ENCODE data around the gene YWHAG. TPM values are rescaled to one million over a fixed set of nuclear protein-coding genes. Genes with fewer than 3 reads are reported as not detected.
A peak's percentile ranks its signal among the peaks of the same experiment; 100 is the strongest.
"Not testable (repeated sequence)": the region's sequence is repeated elsewhere in the genome, so short reads cannot be mapped to it uniquely, and the experiment has no call there.

Gene YWHAG
- total RNA-seq, 4 donors from 2014 or later = 49.8 to 86.2 (median 70.3) TPM

GRCh38 chr7:76395965-76396726 is 37.4 kb upstream of the YWHAG start:
- no peak for TF ChIP-seq EP300 (IDR thresholded peaks at IDR 0.05)
- no peak for TF ChIP-seq POLR2AphosphoS5 (IDR thresholded peaks at IDR 0.05)
- H3K4me3 ChIP-seq = no peak overlapping the region
- H3K9me3 ChIP-seq = no peaks in the 10 kb centered on the region
- H3K4me1 ChIP-seq = peaks cover 0 to 31% (median 8%) of the 10 kb centered on the region in 3 donors
- no peak for ATAC-seq
- no peak overlapping the region for H3K27ac ChIP-seq
- no peaks in the 10 kb centered on the region for H3K27me3 ChIP-seq
- WGBS, 2 donors (ENCODE audit: low coverage in 1 of 2) = 59 to 63% methylated on average over 9 of the region's 13 CpGs
- H3K36me3 ChIP-seq = no peaks in the 10 kb centered on the region

GRCh38 chr7:76395605-76395964 is 36.8 kb upstream of the YWHAG start:
- not testable (repeated sequence) for H3K4me3 ChIP-seq, H3K27ac ChIP-seq, H3K9me3 ChIP-seq, ATAC-seq, H3K36me3 ChIP-seq, H3K27me3 ChIP-seq
- WGBS, 2 donors (ENCODE audit: low coverage in 1 of 2) = 84 to 100% methylated on average over 3 to 6 of the region's 11 CpGs
- H3K4me1 ChIP-seq = peaks cover 0 to 31% (median 8%) of the 10 kb centered on the region in 3 donors

- TF ChIP-seq POLR2AphosphoS5 (IDR thresholded peaks at IDR 0.05) (no peak), EP300 (IDR thresholded peaks at IDR 0.05) (no peak), POLR2A (IDR thresholded peaks at IDR 0.05) (no peak)
- TF ChIP-seq, protein P1, sequence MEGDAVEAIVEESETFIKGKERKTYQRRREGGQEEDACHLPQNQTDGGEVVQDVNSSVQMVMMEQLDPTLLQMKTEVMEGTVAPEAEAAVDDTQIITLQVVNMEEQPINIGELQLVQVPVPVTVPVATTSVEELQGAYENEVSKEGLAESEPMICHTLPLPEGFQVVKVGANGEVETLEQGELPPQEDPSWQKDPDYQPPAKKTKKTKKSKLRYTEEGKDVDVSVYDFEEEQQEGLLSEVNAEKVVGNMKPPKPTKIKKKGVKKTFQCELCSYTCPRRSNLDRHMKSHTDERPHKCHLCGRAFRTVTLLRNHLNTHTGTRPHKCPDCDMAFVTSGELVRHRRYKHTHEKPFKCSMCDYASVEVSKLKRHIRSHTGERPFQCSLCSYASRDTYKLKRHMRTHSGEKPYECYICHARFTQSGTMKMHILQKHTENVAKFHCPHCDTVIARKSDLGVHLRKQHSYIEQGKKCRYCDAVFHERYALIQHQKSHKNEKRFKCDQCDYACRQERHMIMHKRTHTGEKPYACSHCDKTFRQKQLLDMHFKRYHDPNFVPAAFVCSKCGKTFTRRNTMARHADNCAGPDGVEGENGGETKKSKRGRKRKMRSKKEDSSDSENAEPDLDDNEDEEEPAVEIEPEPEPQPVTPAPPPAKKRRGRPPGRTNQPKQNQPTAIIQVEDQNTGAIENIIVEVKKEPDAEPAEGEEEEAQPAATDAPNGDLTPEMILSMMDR (IDR thresholded peaks at IDR 0.05) = no peak
- Histone ChIP-seq H3K36me3 (no peaks in the 10 kb centered on the region), H3K4me3 (no peak overlapping the region), H3K27me3 (no peaks in the 10 kb centered on the region), H3K9me3 (no peaks in the 10 kb centered on the region), H3K4me1 (peaks cover 0 to 31% (median 8%) of the 10 kb centered on the region in 3 donors), H3K27ac (no peak overlapping the region)
- no peak for ATAC-seq
- WGBS, 2 donors (ENCODE audit: low coverage in 1 of 2) = 79 to 100% methylated on average over 2 to 3 of the region's 9 CpGs
These were observed 36.2 kb upstream of the YWHAG start for GRCh38 chr7:76394957-76395356.

- TF ChIP-seq, protein P1 (IDR thresholded peaks at IDR 0.05) = peak in 3 of 4 experiments; percentile 7 to 18 (median 16)
- peak; percentile 84 for TF ChIP-seq POLR2AphosphoS5 (IDR thresholded peaks at IDR 0.05)
- TF ChIP-seq POLR2A (IDR thresholded peaks at IDR 0.05) = peak; percentile 91
- no peak for TF ChIP-seq EP300 (IDR thresholded peaks at IDR 0.05)
- peak; percentile 94 for ATAC-seq
- WGBS, 2 donors (ENCODE audit: low coverage in 1 of 2) = 0% methylated on average over 8 of the region's 99 CpGs; no CpG with 5 or more reads in 1 of the 2 donors
- H3K27ac ChIP-seq = peak overlapping the region; percentile 69 to 91 (median 90)
- peaks cover 0 to 41% (median 8%) of the 10 kb centered on the region in 3 donors for H3K4me1 ChIP-seq
- H3K4me3 ChIP-seq = peak overlapping the region; percentile 47 to 82
- H3K9me3 ChIP-seq = no peaks in the 10 kb centered on the region
- H3K36me3 ChIP-seq = no peaks in the 10 kb centered on the region
- H3K27me3 ChIP-seq = no peaks in the 10 kb centered on the region
These were observed 34.6 kb upstream of the YWHAG start for GRCh38 chr7:76393116-76394031.

DNA sequence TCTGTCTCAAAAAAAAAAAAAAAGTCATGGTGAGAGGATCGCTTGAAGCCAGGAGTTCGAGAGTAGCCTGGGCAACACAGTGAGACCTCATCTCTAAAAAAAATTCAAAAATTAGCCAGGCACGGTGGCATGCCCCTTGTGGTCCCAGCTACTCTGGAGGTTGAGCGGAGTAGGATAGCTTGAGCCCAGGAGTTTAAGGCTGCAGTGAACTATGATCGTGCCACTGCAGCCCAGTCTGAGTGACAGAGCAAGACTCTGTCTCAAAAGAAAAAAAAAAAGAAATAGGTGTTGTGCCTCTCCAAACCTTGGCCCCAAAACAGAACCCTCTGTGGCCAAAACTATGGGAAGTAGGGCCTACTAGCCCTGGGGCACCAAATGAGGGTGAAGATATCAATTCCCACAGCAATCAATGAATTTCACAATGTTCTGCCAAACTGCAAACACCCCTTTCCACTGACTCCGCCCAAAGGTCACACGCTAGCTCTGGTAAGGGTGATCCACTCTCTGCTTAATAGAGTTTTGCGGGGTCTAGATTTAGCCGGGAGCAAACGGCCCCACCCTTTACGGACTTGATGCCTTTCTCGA is 33.8 kb upstream of the YWHAG start:
- peak overlapping the region; percentile 47 to 82 for H3K4me3 ChIP-seq
- peaks cover 0 to 37% (median 8%) of the 10 kb centered on the region in 3 donors for H3K4me1 ChIP-seq
- peak overlapping the region; percentile 69 to 91 (median 90) for H3K27ac ChIP-seq
- WGBS, 2 donors (ENCODE audit: low coverage in 1 of 2) = 39 to 40% methylated on average over 10 to 11 of the region's 12 CpGs
- TF ChIP-seq, protein P1 (IDR thresholded peaks at IDR 0.05) = no peak
- TF ChIP-seq EP300 (IDR thresholded peaks at IDR 0.05) (no peak), POLR2AphosphoS5 (IDR thresholded peaks at IDR 0.05) (no peak), POLR2A (IDR thresholded peaks at IDR 0.05) (no peak)
- H3K36me3 ChIP-seq = no peaks in the 10 kb centered on the region
- H3K9me3 ChIP-seq = no peaks in the 10 kb centered on the region
- no peaks in the 10 kb centered on the region for H3K27me3 ChIP-seq
- ATAC-seq = no peak
